HEK293 (cell line): Measurements from ENCODE around the gene PSTPIP2.

Experiments
- CTCF ChIP-seq: fragments of 450-650 bp; formaldehyde crosslinking; IDR thresholded peaks from 2 replicates; pipeline ENCODE4 v1.5.1; 2016; ENCODE audit warnings: missing biosample characterization, missing genetic modification characterization
- PRDM10 ChIP-seq: fragments of 450-650 bp; formaldehyde crosslinking; IDR thresholded peaks from 2 replicates; pipeline ENCODE4 v1.5.1; 2016; ENCODE audit warnings: missing biosample characterization, missing genetic modification characterization
- TSHZ1 ChIP-seq: fragments of 450-650 bp; formaldehyde crosslinking; IDR thresholded peaks from 2 replicates; pipeline ENCODE4 v1.5.1; 2016; ENCODE audit warnings: missing biosample characterization, missing genetic modification characterization, borderline replicate concordance
- ZNF23 ChIP-seq: fragments of 450-650 bp; formaldehyde crosslinking; IDR thresholded peaks from 2 replicates; pipeline ENCODE4 v1.5.1; 2016; ENCODE audit warnings: missing biosample characterization, missing genetic modification characterization, borderline replicate concordance
- ZNF324 ChIP-seq: fragments of 450-650 bp; formaldehyde crosslinking; IDR thresholded peaks from 2 replicates; pipeline ENCODE4 v1.5.1; 2016; ENCODE audit warnings: missing biosample characterization, missing genetic modification characterization
- ZNF398 ChIP-seq: fragments of 450-650 bp; formaldehyde crosslinking; IDR thresholded peaks from 2 replicates; pipeline ENCODE4 v1.5.1; 2017; ENCODE audit warnings: missing biosample characterization, missing genetic modification characterization
- ZNF654 ChIP-seq: fragments of 450-650 bp; formaldehyde crosslinking; IDR thresholded peaks from 2 replicates; pipeline ENCODE4 v1.5.1; 2016; ENCODE audit warnings: low read depth, missing biosample characterization, missing genetic modification characterization

GRCh38 chr18:46096651-46097300 lies 24.7 kb upstream of the PSTPIP2 start:
- TF ChIP-seq TSHZ1 (tag by site-specific recombination) (no peak), ZNF398 (tag by site-specific recombination) (no peak), ZNF23 (no peak), ZNF654 (tag by site-specific recombination) (no peak), CTCF (tag by site-specific recombination) (no peak), ZNF324 (no peak), PRDM10 (no peak)
